GM18519 (cell line): ENCODE results near the gene DOCK4.

Experiments
- ATAC-seq: cut with Tn5 transposase; IDR thresholded peaks from one replicate; pipeline ENCODE4 v1.9.1; 2021; ENCODE audit warnings: mild to moderate bottlenecking, moderate library complexity; ENCODE audit not compliant: unreplicated experiment, low FRiP score

DOCK4 gene

DNA sequence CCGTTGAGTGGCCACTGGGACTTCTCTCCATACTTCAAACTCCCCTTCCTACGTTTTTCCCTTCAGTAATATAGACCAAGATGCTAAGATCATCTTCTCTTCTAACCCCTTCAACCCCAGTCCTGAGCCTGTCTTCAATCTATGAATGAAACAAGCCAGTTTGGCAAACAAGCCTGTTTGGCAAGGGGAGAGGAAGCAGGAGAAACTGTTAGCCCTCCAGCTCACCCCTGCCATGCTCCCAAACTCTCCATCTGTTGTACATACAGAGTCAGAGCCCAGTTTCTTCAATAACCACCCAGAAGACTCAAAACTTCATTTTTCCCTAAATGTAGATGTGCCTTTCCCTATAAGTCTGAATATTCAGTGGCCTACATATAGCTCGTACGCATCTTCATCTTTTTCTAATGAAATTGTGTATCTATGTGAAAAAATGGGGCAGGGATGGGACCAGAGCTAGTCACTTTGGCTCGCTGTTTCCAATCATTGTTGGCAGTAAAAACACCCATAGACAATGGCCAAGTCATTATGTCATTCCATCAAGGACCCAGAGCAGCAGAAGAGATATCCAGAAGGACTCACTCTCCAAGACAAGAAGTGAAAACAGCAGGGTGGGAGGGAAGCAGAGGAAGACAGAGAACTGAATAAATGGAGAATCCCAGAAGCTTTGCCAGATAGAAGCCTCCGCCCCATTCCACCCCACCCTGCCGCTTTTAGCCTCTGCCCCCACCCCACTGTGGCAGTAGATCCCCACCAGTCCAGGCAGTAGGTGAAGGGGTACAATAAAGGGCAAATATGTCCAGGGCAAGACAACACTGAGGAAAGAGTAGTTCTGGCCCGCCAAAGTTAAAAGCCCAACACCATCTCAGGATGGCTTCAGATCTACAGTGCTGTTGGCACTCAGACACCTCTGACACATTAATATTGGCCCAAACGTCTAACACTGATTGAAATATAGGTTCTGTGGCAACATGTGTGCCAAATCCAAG lies 87.3 kb downstream of the DOCK4 start:
- ATAC-seq: no peak

DNA sequence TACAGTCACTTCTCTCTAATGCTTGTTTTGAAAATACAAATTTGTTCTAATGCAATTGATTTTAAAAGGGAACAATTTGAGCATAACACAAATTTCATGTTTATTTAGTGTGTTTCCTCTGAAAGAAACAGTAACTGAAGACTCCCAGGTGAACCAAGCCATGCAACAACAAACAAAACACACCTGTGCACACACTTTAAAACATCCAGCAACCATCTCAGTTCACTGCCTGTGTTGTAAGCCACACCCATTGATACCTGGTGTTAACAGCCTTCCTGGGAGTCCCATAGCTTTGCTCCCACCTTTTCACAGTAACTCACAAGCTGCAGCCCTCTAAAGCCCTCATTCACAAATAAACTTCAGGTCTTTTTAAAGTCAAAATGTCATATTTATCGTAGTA lies 89.3 kb downstream of the DOCK4 start:
- ATAC-seq: no peak

DNA sequence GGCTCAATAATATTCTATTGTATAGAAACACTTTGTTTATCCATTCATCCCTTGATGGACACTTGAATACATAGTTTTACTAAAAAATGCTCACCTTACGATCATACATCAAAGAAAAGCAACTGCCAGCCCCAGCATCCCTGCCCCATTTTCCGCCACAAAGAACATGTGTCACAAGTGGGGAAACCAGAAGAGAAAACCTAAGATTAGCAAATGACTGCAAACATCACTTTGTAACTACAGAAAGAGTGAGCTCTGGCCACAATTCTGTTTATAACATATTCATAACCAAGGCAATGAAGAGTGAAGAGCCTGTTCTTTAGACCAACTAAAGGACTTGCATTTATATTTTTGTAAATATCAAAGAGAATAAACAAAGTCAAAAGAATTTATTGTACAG lies 89.8 kb downstream of the DOCK4 start:
- ATAC-seq: no peak

DNA sequence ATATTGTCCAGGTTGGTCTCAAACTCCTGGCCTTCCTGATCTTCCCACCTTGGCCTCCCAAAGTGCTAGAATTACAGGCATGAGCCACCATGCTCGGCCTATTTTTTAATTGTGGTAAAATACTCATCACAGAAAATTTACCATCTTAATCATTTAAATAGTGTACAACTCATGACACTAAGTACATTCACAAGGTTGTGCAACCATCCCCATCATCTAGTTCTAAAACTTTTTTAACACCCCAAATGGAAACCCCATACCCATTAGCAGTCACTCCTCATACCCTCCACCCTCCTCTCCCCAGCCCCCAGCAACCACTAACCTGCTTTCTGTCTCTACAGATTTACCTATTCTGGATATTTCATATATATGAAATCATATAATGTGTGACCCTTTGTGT lies 90.3 kb downstream of the DOCK4 start:
- ATAC-seq: no peak

DNA sequence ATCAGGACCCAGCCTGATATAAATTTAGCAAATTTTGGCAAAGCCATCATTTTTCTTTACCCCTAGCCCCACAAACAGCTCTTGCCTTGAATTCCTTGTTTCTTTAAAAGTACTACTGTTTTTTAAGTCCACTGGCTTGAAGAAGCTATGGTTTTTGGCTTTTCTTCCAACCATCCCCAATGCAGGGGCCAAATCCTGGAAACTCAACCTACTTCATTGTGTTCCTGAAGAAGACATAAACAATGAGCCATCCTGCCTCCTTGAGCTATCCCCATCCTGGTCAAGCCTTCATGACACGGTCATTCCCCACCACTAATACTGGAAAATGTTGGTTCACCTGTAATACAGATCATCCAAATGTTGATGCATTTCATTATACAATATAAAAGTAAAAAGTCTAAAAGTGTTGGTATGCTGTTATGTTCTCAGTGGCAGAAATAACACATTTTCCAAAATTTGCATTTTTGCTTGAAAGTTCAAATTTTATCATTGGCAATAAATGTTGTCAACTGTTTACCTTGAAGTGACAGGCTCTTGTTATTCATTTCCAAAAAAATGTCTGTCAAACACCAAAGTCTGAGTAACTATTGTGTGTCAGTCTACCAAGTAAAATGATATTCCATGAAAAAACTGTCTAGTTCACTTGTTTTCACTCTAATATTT lies 92.2 kb downstream of the DOCK4 start:
- ATAC-seq: no peak

DNA sequence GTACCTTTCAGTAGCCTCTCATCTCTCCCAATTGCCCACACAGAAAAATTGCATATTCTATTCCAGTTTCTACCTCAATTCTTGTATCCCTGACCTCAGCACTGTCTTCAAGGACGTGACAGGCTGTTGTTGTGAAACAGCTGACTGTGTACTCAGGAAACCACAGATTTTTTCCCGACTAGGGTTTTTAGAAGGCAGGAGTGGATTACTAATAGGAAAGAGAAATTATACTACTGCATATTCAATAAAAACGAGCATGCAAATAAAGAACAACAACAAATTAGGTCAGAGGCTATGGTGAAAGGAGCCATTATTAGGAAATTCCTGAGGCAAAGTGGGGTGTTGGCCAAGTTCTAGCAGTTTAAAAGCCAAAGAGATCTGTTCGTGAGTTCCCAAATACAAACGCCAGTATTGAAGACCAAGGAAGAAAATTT lies 93.4 kb downstream of the DOCK4 start:
- ATAC-seq: no peak

DNA sequence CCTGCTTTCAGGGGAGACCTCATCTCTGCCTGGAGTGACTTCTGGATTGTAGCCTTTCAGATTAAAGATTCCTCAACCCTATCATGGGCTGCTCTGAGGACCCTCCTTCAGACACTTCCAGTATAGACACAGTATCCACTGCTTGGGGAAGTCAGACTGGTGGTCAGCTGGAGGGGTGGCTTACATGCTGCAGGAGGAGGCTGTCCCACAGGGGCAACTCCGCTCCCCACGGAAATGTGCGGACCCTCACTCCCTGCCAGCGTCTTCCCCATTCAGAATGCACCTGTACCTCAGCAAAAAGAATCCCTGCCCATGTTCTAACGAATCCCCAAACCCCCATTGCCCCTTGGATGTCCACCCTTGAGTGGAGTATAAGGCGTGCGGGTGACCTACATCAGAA lies 95.5 kb downstream of the DOCK4 start:
- no peak for ATAC-seq

DNA sequence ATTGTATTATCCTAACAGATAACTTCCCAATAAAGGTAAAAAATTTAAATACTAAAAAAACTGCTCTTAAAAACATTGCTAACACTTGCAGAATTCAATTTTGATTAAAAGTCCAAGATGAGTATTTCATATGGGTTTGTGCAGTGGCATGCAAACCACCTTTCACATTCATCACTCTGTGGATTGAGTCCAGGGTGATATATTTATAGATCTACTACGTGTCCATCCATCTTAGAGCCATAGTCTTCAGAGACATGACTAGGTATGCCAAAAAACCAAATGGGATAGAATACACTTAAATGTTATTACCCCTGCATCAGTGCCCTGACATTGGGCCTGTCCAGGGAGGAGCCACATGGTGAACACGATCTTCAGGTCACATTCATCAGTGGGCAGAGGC lies 96.0 kb downstream of the DOCK4 start:
- ATAC-seq: no peak

DNA sequence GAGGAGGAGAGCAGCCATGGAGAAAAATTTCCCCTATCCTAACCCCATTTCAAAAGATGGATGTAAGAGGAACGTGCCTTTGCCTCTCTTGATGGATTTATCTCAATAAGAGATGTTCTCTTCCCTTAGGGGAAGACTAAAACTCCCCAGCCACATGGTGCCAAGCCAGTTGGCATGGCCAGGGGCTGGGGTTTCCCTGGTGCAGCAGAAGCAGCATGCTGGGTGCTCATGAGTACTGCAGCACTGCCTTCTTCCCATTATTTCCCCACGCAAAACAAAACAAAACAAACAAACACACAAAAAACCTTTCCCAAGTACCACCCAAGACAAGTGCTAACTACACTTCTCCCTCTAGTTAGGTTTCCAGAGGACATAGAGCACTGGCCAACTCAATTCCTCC lies 97.2 kb downstream of the DOCK4 start:
- no peak for ATAC-seq

DNA sequence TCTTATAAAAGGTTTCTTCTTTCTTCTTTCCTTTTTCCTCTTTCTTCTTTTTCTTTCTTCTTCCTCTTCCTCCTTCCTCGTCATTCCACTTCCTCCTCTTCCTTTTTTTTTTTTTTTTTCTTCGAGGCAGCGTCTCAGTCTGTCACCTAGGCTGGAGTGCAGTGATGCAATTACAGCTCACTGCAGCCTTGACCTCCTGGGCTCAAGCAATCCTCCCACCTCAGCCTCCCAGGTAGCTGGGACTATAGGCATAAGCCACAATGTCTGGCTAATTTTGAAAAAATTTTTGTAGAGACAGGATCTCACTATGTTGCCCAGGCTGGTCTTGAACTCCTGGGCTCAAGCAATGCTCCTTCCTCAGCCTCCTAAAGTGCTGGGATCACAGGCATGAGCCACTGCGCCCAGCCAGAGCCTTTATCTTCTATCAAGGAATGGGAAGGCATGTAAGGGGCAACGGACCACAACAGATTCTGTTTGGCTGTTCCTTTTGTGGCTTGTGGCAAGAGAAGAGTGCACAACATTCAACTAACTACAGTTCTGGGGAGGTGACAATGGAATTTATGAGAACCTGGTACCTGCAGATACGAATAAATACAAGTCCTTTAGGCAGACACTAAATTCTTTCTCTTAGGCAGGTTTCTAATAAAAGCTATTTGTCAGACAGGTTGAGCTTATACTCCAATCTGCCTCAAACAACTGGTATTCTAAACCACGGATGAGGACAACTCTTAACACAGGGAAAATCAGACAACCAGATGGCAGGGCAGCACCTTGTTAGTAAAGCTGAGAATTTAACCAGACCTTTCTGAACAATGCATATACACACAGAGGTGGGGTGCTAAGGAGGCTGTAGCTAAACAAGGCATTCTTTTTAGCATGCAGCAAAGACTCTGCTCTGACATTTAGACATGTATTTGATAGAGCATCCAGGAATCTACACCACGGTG lies 100.3 kb downstream of the DOCK4 start:
- no peak for ATAC-seq

DNA sequence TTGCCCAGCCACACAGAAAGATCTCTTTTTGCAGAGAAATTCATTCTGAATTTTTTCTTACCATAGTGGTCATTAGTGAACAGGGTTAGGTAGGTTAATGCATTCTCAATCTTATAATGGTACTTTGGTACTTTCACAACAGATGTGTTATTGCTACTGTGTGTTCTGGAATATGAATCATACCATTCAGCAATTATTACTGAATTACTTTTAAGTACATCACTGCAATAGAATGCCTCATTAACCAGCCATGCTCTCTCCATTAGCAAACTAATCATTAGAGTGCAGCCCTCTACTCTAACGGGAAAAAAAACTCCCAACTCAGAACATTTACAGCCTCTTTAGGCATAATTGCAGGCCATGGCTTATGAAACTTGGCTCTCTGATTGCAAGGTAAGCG lies 102.1 kb downstream of the DOCK4 start:
- ATAC-seq: no peak

DNA sequence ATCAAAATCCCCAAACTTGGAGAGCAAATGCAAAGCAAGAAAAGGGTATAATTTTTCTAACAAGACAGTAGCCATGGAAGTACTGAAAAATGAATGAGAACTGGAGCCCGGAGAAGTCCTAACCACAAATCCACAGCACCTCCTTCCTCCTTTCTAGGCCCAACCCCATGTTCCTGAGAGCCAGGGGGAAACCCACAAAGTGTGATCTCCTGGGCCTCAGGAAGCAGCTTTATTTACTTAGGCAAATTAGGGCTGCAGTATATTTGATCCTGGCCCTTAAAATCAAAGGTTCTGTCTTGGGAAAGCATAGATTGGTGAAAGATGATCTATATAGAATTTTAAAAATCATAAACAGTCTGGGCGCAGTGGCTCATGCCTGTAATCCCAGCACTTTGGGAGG lies 103.0 kb downstream of the DOCK4 start:
- no peak for ATAC-seq

DNA sequence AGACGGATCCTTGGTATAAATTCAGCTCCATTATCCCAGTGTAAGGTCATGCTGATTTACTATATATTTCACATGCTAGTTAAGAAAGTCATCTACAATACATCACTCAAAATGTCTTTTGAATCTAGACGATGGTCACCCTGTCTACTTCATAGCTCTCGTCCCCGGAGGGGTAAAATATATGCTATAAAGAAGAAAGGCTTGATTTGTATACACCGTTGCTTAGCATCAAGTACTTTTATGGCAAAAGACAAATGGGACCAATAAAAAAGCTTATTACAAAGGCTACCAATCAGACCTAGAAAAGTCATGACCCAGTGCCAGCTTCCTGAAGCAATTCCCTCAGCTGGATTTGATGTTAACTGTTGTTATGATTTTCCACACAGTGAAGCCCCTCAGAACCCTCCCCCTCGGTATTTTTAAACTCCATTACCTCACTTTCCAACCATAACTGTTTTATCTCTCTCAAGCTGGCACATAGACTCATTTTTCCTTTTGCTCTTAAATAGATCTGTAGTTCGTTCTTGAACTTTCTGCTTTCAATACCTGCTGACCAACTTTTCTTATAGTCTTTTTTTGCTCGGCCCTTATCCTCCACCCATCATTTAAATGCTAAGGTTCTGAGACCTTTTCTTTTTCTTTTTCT lies 104.9 kb downstream of the DOCK4 start:
- no peak for ATAC-seq

DNA sequence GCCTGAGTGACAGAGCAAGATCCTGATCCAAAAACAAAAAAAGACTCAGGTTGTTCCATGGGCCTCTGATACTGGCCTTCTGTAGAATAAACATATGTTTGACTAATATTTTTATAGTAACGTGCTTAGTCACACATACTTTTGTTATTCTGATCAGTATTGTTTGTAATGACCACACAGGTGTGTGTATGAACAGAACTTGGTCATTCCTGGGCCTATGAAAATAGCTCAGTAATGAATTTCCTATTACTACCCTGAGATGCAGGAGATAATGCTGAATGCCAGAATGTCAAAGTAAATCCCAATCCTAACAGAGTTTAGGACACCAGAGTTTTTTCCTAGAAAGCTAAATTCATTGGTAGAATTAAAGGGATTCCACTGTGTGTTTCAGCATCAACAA lies 108.7 kb downstream of the DOCK4 start:
- no peak for ATAC-seq

DNA sequence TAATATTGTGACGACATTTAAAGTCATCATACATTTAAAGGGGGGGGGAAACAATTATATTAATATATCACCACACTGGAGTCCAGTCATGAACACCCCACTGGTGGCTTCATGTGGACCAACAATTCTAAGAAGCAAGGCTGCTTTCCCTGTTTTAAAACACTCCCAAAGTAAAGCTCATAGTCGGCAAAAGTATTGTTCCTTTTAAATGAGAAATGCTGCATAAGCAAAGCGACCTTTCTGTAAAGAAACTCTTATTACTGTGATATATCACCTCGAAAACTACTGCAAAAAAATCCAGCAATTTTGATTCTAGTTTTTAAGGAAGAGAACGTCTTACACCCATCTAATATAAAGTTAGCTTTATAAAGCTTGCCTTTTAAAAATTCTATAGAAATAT lies 112.8 kb downstream of the DOCK4 start:
- no peak for ATAC-seq

DNA sequence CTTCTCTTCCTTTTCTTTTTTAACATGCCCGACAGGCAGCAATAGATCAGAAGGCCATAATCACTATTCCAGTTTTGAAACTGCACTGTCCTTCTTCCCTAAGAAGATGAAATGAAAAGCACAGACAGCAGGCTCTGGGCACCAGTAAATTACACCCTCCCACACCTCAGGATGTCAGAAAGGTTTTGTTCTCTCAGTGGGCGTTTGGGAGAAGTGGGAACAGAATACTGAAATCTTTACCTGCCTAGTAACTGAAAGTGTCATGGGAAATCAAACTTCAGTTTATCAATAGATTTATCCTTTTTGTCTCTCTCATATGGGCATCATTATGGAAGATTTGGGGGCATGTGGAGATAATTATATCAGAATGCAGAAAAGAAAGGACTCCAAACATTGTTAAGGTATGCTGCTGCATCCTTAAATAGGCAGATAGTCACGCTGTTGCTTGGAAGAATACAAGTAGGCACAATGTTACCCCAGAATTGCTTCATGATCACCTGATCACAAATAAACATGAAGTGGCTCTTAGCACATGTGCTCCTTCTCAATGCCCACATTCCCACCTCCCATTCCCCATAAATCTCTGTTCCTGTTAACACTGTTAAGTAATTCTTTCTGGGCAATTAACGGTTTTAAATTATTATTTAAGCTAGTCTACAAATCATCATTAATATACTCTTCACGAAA lies 113.3 kb downstream of the DOCK4 start:
- ATAC-seq: no peak

DNA sequence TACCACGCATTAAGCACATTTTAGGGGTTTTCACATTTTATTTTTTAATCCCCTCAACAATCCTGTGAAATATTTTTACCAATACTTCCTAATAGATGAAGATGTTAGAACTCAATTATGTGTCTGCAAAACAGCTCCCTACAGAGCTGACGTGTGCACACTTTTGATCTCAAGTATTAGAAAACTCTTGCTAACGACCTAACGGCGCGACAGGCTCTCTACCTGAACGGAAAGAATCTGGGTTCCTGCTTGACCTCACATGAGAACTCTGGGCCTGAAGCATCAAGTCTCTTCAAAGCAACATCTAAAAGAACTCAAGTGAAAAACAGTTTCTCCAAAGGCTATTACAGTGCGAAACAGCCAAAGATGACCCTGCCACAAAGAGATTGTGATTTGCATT lies 113.9 kb downstream of the DOCK4 start:
- ATAC-seq: no peak

DNA sequence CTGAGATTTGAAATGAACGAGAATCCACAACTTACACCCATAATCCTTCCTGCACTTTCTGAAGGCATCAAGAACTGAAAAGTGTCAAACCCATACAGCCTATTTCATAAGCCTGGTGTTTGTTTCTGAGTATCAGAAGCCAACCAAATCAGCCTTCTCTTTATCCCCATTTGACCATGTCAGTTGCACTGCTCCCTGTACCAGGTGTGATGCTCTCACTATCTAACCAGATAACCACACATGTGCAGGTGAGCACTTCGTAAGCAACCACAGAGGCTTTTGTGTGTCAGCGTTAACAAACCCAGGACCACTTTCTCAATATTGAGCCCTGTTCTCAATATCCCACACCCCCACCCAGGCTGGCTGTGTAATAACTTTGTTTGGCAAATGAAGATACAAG lies 114.4 kb downstream of the DOCK4 start:
- no peak for ATAC-seq

DNA sequence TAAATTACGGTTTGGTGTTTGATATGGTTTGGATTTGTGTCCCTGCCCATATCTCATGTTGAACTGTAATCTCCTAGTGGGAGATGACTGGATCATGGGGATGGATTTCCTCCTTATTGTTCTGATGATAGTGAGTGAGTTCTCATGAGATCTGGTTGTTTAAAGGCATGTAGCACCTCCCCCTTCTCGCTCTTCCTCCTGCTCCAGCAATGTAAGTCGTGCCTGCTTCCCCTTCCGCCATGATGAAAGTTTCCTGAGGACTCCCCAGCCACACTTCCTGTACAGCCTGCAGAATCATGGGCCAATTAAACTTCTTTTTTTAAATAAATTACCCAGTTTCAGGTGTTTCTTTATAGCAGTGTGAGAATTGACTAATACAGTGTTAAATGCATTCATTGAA lies 116.6 kb downstream of the DOCK4 start:
- no peak for ATAC-seq
